ENCODE data around the gene GPR78.

Gene GPR78

DNA sequence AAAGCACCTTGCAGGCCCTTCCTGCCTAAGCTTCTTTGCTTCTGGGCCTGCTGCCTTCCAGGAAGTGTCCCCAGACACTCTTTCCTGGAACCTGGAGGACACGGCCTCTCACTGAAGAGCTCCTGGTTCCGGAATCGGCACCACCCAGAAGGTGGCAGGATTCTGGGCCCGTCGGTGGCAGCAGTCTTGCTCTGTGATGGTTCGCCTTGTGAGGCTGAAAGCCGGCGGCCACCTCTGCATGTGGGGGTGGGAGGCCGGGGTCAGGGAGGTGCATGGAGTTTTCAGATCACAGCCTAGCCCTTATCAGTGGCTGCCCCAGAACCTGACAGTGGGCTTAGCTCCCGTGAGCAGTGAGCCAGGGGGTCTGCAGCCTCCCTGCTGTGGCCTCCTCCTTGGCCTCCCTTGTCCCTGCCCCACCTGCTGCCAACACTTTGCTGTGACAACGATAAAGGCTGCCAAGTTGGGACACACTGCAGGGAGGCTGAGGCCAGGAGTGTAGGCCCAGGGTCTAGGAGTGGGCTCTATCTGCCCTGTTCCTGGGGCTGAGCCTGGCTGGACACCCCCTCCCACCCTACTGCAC, 30.8 kb upstream of the GPR78 start:
- H3K4me1 ChIP-seq (ENCODE audit: control insufficient read depth, insufficient read depth, low read depth, low read length) = peaks cover 1% of the 10 kb centered on the region
- no peak overlapping the region for H3K4ac ChIP-seq (ENCODE audit: low read depth in 1 of 2, low read length in 2 of 2)
- no peak overlapping the region for H3K27ac ChIP-seq (ENCODE audit: low read length, poor library complexity, severe bottlenecking)
- H4K8ac ChIP-seq (ENCODE audit: low read length) = no peak overlapping the region
- no peak overlapping the region for H3K4me3 ChIP-seq (ENCODE audit: insufficient read depth in 1 of 2, low read depth in 1 of 2, low read length in 2 of 2)
- no peak overlapping the region for H3K23ac ChIP-seq (ENCODE audit: low read length in 2 of 2)
- H3K14ac ChIP-seq (ENCODE audit: low read length in 2 of 2) = peak overlapping the region in 1 of 2 experiments; percentile 23
- peaks cover 12 to 35% of the 10 kb centered on the region in 2 experiments for H3K27me3 ChIP-seq (ENCODE audit: control insufficient read depth in 1 of 2, insufficient read depth in 1 of 2, low read length in 2 of 2)
- no peak overlapping the region for H4K91ac ChIP-seq (ENCODE audit: low read length)
- 81% methylated on average over 11 of the region's 11 CpGs for WGBS
- no peak overlapping the region for H2BK120ac ChIP-seq (ENCODE audit: low read depth, low read length)
- H3K36me3 ChIP-seq (ENCODE audit: control insufficient read depth in 1 of 2, insufficient read depth in 2 of 2, low read depth in 1 of 2, low read length in 2 of 2) = no peaks in the 10 kb centered on the region
- no peak overlapping the region for H2BK15ac ChIP-seq (ENCODE audit: low read depth, poor library complexity, severe bottlenecking)
- no peak overlapping the region for H2BK5ac ChIP-seq (ENCODE audit: low read depth, low read length, poor library complexity, severe bottlenecking)
- H2BK12ac ChIP-seq (ENCODE audit: low read length in 2 of 2) = no peak overlapping the region
- no peak overlapping the region for H3K18ac ChIP-seq (ENCODE audit: low read depth in 1 of 2, low read length in 2 of 2)
- no peak for DNase-seq
- no peak overlapping the region for H2AK5ac ChIP-seq (ENCODE audit: low read length, severe bottlenecking)
- no peak overlapping the region for H3K4me2 ChIP-seq (ENCODE audit: low read length, poor library complexity, severe bottlenecking)
- no peaks in the 10 kb centered on the region for H3K79me1 ChIP-seq (replicated peaks; ENCODE audit: low read length, poor library complexity, severe bottlenecking)
- no peak overlapping the region for H2AFZ ChIP-seq (ENCODE audit: low read depth, low read length)
- H3K9me3 ChIP-seq (ENCODE audit: control insufficient read depth, low read length) = peaks cover 5% of the 10 kb centered on the region
- no peak overlapping the region for H3K9ac ChIP-seq (ENCODE audit: low read length)

GRCh38 chr4:8550691-8551090, 29.5 kb upstream of the GPR78 start:
- peak overlapping the region; percentile 7 for H2AFZ ChIP-seq (ENCODE audit: low read depth, low read length)
- peaks cover 5% of the 10 kb centered on the region for H3K9me3 ChIP-seq (ENCODE audit: control insufficient read depth, low read length)
- H4K91ac ChIP-seq (ENCODE audit: low read length) = no peak overlapping the region
- no peak overlapping the region for H2BK12ac ChIP-seq (ENCODE audit: low read length in 2 of 2)
- H2BK5ac ChIP-seq (ENCODE audit: low read depth, low read length, poor library complexity, severe bottlenecking) = no peak overlapping the region
- no peak overlapping the region for H3K18ac ChIP-seq (ENCODE audit: low read depth in 1 of 2, low read length in 2 of 2)
- no peak overlapping the region for H2AK5ac ChIP-seq (ENCODE audit: low read length, severe bottlenecking)
- no peaks in the 10 kb centered on the region for H3K79me1 ChIP-seq (replicated peaks; ENCODE audit: low read length, poor library complexity, severe bottlenecking)
- no peak overlapping the region for H3K4me3 ChIP-seq (ENCODE audit: insufficient read depth in 1 of 2, low read depth in 1 of 2, low read length in 2 of 2)
- peaks cover 1% of the 10 kb centered on the region for H3K4me1 ChIP-seq (ENCODE audit: control insufficient read depth, insufficient read depth, low read depth, low read length)
- H3K4me2 ChIP-seq (ENCODE audit: low read length, poor library complexity, severe bottlenecking) = no peak overlapping the region
- peaks cover 12 to 29% of the 10 kb centered on the region in 2 experiments for H3K27me3 ChIP-seq (ENCODE audit: control insufficient read depth in 1 of 2, insufficient read depth in 1 of 2, low read length in 2 of 2)
- H3K36me3 ChIP-seq (ENCODE audit: control insufficient read depth in 1 of 2, insufficient read depth in 2 of 2, low read depth in 1 of 2, low read length in 2 of 2) = no peaks in the 10 kb centered on the region
- no peak overlapping the region for H4K8ac ChIP-seq (ENCODE audit: low read length)
- no peak for DNase-seq
- no peak overlapping the region for H2BK120ac ChIP-seq (ENCODE audit: low read depth, low read length)
- no peak overlapping the region for H2BK15ac ChIP-seq (ENCODE audit: low read depth, poor library complexity, severe bottlenecking)
- WGBS = 77% methylated on average over 9 of the region's 9 CpGs
- no peak overlapping the region for H3K4ac ChIP-seq (ENCODE audit: low read depth in 1 of 2, low read length in 2 of 2)
- no peak overlapping the region for H3K23ac ChIP-seq (ENCODE audit: low read length in 2 of 2)
- no peak overlapping the region for H3K14ac ChIP-seq (ENCODE audit: low read length in 2 of 2)
- H3K27ac ChIP-seq (ENCODE audit: low read length, poor library complexity, severe bottlenecking) = no peak overlapping the region
- no peak overlapping the region for H3K9ac ChIP-seq (ENCODE audit: low read length)

DNA sequence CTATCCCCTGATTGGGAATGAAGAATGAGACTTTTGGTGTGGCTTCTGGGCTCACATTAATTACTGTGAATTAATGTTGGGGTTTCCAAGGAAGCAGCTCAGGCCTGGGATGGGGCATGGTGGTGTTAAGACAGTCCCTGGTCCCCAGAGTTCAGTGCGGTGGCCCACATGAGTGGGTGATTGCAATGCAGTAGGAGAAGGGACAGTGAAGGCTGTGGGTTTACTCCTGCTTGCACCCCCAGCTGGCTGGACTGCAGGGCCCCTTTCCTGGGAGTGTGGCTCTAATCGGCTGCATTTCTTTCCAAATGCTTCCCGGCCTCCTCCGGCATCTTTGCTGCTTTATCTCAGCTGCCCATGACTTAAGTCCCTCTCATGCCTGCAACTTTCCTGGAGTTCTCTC, 28.2 kb upstream of the GPR78 start:
- H2AFZ ChIP-seq (ENCODE audit: low read depth, low read length) = no peak overlapping the region
- H3K18ac ChIP-seq (ENCODE audit: low read depth in 1 of 2, low read length in 2 of 2) = no peak overlapping the region
- H2AK5ac ChIP-seq (ENCODE audit: low read length, severe bottlenecking) = no peak overlapping the region
- DNase-seq = no peak
- H2BK5ac ChIP-seq (ENCODE audit: low read depth, low read length, poor library complexity, severe bottlenecking) = no peak overlapping the region
- H3K4me2 ChIP-seq (ENCODE audit: low read length, poor library complexity, severe bottlenecking) = no peak overlapping the region
- no peak overlapping the region for H2BK15ac ChIP-seq (ENCODE audit: low read depth, poor library complexity, severe bottlenecking)
- H3K4ac ChIP-seq (ENCODE audit: low read depth in 1 of 2, low read length in 2 of 2) = no peak overlapping the region
- no peaks in the 10 kb centered on the region for H3K79me1 ChIP-seq (replicated peaks; ENCODE audit: low read length, poor library complexity, severe bottlenecking)
- H3K14ac ChIP-seq (ENCODE audit: low read length in 2 of 2) = no peak overlapping the region
- H3K9ac ChIP-seq (ENCODE audit: low read length) = no peak overlapping the region
- no peaks in the 10 kb centered on the region for H3K36me3 ChIP-seq (ENCODE audit: control insufficient read depth in 1 of 2, insufficient read depth in 2 of 2, low read depth in 1 of 2, low read length in 2 of 2)
- H3K9me3 ChIP-seq (ENCODE audit: control insufficient read depth, low read length) = peaks cover 5% of the 10 kb centered on the region
- no peak overlapping the region for H3K23ac ChIP-seq (ENCODE audit: low read length in 2 of 2)
- H2BK12ac ChIP-seq (ENCODE audit: low read length in 2 of 2) = no peak overlapping the region
- H3K4me3 ChIP-seq (ENCODE audit: insufficient read depth in 1 of 2, low read depth in 1 of 2, low read length in 2 of 2) = no peak overlapping the region
- H4K8ac ChIP-seq (ENCODE audit: low read length) = no peak overlapping the region
- peaks cover 12 to 25% of the 10 kb centered on the region in 2 experiments for H3K27me3 ChIP-seq (ENCODE audit: control insufficient read depth in 1 of 2, insufficient read depth in 1 of 2, low read length in 2 of 2)
- H3K4me1 ChIP-seq (ENCODE audit: control insufficient read depth, insufficient read depth, low read depth, low read length) = peaks cover 3% of the 10 kb centered on the region
- no peak overlapping the region for H4K91ac ChIP-seq (ENCODE audit: low read length)
- no peak overlapping the region for H3K27ac ChIP-seq (ENCODE audit: low read length, poor library complexity, severe bottlenecking)
- no peak overlapping the region for H2BK120ac ChIP-seq (ENCODE audit: low read depth, low read length)
- WGBS = 84% methylated on average over 4 of the region's 4 CpGs

GRCh38 chr4:8552581-8553205, 27.5 kb upstream of the GPR78 start:
- H4K8ac ChIP-seq (ENCODE audit: low read length) = no peak overlapping the region
- no peak overlapping the region for H3K23ac ChIP-seq (ENCODE audit: low read length in 2 of 2)
- no peak overlapping the region for H3K27ac ChIP-seq (ENCODE audit: low read length, poor library complexity, severe bottlenecking)
- H2BK5ac ChIP-seq (ENCODE audit: low read depth, low read length, poor library complexity, severe bottlenecking) = no peak overlapping the region
- no peak overlapping the region for H2BK120ac ChIP-seq (ENCODE audit: low read depth, low read length)
- no peak overlapping the region for H2AFZ ChIP-seq (ENCODE audit: low read depth, low read length)
- H3K9me3 ChIP-seq (ENCODE audit: control insufficient read depth, low read length) = peaks cover 5% of the 10 kb centered on the region
- no peaks in the 10 kb centered on the region for H3K36me3 ChIP-seq (ENCODE audit: control insufficient read depth in 1 of 2, insufficient read depth in 2 of 2, low read depth in 1 of 2, low read length in 2 of 2)
- no peak overlapping the region for H3K18ac ChIP-seq (ENCODE audit: low read depth in 1 of 2, low read length in 2 of 2)
- peaks cover 12 to 28% of the 10 kb centered on the region in 2 experiments for H3K27me3 ChIP-seq (ENCODE audit: control insufficient read depth in 1 of 2, insufficient read depth in 1 of 2, low read length in 2 of 2)
- WGBS = 79% methylated on average over 8 of the region's 8 CpGs
- no peak overlapping the region for H2BK12ac ChIP-seq (ENCODE audit: low read length in 2 of 2)
- H4K91ac ChIP-seq (ENCODE audit: low read length) = no peak overlapping the region
- H2BK15ac ChIP-seq (ENCODE audit: low read depth, poor library complexity, severe bottlenecking) = no peak overlapping the region
- H3K4ac ChIP-seq (ENCODE audit: low read depth in 1 of 2, low read length in 2 of 2) = no peak overlapping the region
- DNase-seq = no peak
- no peak overlapping the region for H3K14ac ChIP-seq (ENCODE audit: low read length in 2 of 2)
- H3K9ac ChIP-seq (ENCODE audit: low read length) = no peak overlapping the region
- H2AK5ac ChIP-seq (ENCODE audit: low read length, severe bottlenecking) = no peak overlapping the region
- no peak overlapping the region for H3K4me3 ChIP-seq (ENCODE audit: insufficient read depth in 1 of 2, low read depth in 1 of 2, low read length in 2 of 2)
- peaks cover 2% of the 10 kb centered on the region for H3K4me1 ChIP-seq (ENCODE audit: control insufficient read depth, insufficient read depth, low read depth, low read length)
- H3K4me2 ChIP-seq (ENCODE audit: low read length, poor library complexity, severe bottlenecking) = no peak overlapping the region
- H3K79me1 ChIP-seq (replicated peaks; ENCODE audit: low read length, poor library complexity, severe bottlenecking) = no peaks in the 10 kb centered on the region
